GM19099 (cell line): ENCODE results near the gene CD63.

Source experiments
- POLR2A ChIP-seq: IDR thresholded peaks from 3 replicates; pipeline ENCODE4 v1.6.1; 2011; ENCODE audit warnings: low read depth; ENCODE audit not compliant: insufficient read length; ENCODE audit errors: extremely low read depth

CD63 gene

DNA sequence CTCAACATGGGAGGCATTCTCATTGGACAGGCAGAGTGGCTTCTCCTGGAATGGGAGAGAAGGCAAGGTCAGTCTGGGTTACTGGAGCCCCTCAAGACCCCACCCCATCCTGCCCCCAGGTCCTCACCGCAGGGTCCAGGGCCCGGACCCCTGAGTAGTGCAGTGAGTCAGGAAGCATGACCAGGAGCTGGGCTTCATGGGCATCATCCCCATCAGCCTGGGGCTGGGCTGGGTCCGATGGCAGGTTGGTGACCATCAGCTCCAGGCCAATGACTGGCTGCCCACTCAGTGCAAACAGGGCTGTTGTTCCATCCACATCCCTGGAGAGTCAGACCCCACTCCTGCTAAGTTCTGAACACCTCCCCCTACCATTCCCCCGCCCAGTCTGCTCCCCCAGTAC, 34.2 kb downstream of the CD63 start:
- TF ChIP-seq POLR2A, result no peak

- TF ChIP-seq POLR2A, result no peak
Measured at GRCh38 chr12:55694188-55694515, 34.7 kb downstream of the CD63 start.

- TF ChIP-seq POLR2A, result no peak
Measured at GRCh38 chr12:55693323-55694187, 35.3 kb downstream of the CD63 start.

DNA sequence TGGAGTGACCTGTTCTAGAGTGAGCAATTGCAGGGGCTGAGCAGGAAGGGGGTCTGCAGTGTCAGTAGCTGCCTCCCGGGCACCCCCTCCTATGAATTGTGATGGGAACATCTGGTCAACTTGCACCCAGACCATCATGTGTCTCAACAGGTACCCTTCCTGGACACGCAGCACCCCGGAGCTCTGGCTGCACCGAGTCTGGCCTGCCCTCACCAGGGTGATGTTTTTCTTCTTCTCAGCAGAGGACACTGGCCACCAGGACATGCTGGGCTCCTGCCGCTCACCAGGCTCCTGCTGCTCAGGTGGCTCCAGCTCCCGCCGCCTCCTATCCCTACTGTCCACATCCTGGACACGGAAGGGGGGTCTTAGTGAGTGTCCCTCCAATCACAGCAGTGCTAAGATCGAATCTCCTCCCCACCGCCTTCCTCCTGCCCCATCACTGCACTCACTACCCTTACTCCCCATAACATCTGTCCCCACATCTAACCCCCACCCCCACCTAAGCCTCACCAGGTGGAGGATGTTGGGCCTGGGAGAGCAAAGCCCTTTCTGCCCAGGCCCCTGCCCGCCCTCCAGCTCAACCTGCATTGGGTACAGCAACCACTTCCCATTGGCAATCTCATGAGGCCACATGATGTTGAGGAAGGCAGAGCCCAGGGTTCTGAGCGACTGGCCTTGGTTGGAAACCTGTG, 36.0 kb downstream of the CD63 start:
- TF ChIP-seq POLR2A, result no peak

- TF ChIP-seq POLR2A, result no peak
Measured at GRCh38 chr12:55688716-55689655, 39.8 kb downstream of the CD63 start.

DNA sequence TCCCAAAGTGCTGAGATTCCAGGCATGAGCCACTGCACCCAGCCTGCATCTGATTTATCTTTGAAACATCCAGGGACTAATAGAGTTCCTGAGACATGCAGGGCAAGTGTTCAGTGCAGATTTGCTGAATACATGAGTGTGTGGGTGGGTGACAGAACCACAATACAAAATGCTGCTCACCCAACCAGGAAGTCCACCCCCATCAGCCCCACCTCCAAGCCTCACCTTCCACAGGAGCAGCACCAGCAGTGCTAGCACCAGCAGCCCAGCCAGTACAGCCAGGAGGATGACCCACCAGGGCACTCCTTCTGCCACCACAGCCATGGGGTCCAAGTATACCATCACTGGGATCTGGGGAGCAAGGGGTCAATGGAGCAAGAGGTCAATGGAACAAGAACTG, 41.1 kb downstream of the CD63 start:
- TF ChIP-seq POLR2A, result no peak

DNA sequence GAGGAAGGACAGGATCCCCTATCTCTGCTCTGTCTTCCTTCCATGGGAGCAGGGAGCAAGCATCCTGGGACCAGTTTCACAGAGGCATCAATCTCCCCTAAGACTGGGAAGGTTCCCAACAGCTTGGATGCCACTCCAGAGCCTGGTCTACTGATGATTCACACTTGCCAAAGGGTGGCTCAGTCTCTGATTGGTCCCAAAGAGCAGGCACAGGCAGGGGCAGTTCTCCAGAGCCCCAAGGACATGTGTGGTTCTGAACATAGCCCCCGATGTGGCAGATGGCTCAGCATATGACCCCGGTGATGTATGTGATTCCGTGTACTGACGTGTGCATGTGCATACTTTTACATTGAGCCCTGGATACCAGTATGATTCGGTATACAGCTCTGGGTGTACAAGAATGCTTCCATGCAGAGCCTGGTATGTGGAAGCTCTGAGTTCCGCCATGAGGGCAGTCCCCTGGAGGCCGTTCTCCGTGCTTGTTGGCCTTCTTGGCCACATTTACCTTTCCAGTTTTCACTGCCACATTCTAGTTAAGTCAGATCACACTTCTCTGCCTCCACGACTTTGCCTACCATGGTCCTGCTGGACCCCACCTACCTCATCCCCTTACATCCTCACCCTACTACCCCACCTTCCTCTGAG, 42.3 kb downstream of the CD63 start:
- no peak for TF ChIP-seq POLR2A

- TF ChIP-seq POLR2A, result no peak
Measured at GRCh38 chr12:55685671-55686070, 43.1 kb downstream of the CD63 start.

- TF ChIP-seq POLR2A, result no peak
Measured at GRCh38 chr12:55684761-55685370, 43.9 kb downstream of the CD63 start.

DNA sequence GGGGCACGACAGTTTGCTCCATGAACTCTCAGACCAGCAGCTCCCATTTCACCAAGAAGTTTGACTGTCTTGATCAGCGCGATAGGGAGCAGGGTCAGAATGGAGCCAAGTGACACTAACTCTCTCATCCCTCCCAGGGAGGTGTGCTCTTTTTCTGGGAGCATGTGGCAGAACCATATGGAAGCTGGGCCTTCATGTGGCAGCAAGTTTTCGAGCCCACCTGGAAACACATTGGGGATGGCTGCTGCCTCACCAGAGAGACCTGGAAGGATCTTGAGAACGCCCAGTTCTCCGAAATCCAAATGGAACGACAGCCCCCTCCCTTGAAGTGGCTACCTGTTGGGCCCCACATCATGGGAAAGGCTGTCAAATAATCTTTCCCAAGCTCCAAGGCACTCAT, 45.1 kb downstream of the CD63 start:
- TF ChIP-seq POLR2A, result no peak

DNA sequence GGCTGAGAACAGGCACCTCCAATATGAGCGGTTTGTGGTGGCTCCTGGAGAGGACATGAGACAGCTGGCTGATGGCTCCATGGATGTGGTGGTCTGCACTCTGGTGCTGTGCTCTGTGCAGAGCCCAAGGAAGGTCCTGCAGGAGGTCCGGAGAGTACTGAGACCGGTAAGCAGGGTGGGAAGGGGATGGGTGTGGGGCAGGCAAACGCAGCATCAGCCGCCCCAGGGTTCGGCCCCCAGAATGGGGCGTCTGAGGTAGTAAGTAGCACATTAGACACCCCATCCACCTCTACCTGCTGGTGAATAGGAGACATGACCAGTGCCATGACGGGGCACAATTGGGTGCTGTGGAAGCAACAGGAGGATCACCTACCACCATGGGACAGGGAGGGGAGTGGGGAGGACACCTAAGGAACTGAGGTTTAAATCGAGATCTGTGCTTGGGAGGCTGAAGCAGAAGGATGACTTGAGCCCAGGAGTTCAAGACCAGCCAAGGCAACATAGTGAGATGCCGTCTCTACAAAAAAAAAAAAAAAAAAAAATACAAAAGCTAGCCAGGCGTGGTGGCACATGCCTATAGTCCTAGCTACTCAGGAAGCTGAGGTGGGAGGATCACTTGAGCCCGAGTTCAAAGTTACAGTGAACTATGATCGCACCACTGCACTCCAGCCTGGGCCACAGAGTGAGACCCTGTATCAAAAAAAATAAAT, 46.6 kb downstream of the CD63 start:
- TF ChIP-seq POLR2A, result no peak

GRCh38 chr12:55681142-55682077, 47.4 kb downstream of the CD63 start:
- TF ChIP-seq POLR2A, result no peak

DNA sequence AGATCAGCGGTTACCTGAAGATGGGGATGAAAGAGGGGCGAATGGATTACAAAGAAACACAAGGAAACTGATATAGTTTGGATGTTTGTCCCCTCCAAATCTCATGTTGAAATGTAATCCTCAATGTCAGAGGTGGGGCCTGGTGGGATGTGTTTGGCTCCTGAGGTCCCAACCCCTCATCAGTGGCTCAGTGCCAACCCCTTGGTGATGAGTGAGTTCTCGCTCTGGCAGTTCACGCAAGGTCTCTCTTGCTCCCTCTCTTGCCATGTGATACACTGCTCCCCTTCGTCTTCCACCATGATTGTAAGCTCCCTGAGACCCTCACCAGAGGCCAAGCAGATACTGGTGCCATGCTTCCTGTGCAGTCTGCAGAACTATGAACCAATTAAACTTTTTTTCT, 49.1 kb downstream of the CD63 start:
- no peak for TF ChIP-seq POLR2A
